ENCODE data around the gene RAD51B. TPM values are rescaled to one million over a fixed set of nuclear protein-coding genes. Genes with fewer than 3 reads are reported as not detected.
"Not testable (repeated sequence)": the region's sequence is repeated elsewhere in the genome, so short reads cannot be mapped to it uniquely, and the experiment has no call there.

The RAD51B gene
- total RNA-seq, 1 donor from 2014 or later: 8.9 TPM

- DNase-seq (ENCODE audit: low read depth in 2 of 2): no peak
Measured at GRCh38 chr14:68658943-68659931, 839.7 kb downstream of the RAD51B start.

GRCh38 chr14:68660495-68660894 lies 840.9 kb downstream of the RAD51B start:
- DNase-seq (ENCODE audit: low read depth in 2 of 2): no peak

GRCh38 chr14:68661226-68662225 lies 841.9 kb downstream of the RAD51B start:
- DNase-seq (ENCODE audit: low read depth in 2 of 2): no peak

- DNase-seq (ENCODE audit: low read depth in 2 of 2): no peak
Measured at GRCh38 chr14:68662392-68662791, 842.8 kb downstream of the RAD51B start.

GRCh38 chr14:68662826-68663225 lies 843.2 kb downstream of the RAD51B start:
- not testable (repeated sequence) for DNase-seq (ENCODE audit: low read depth in 2 of 2)

- no peak for DNase-seq (ENCODE audit: low read depth in 2 of 2)
Measured at GRCh38 chr14:68663385-68664076, 844.0 kb downstream of the RAD51B start.

GRCh38 chr14:68664225-68664681 lies 844.7 kb downstream of the RAD51B start:
- DNase-seq (ENCODE audit: low read depth in 2 of 2): no peak

GRCh38 chr14:68665131-68665530 lies 845.6 kb downstream of the RAD51B start:
- peak in 1 of 2 donors; percentile 79 for DNase-seq (ENCODE audit: low read depth in 2 of 2)

GRCh38 chr14:68665792-68666204 lies 846.2 kb downstream of the RAD51B start:
- DNase-seq (ENCODE audit: low read depth in 2 of 2): no peak

GRCh38 chr14:68666236-68666635 lies 846.7 kb downstream of the RAD51B start:
- peak; percentile 46 to 72 for DNase-seq (ENCODE audit: low read depth in 2 of 2)

GRCh38 chr14:68666899-68667298 lies 847.3 kb downstream of the RAD51B start:
- no peak for DNase-seq (ENCODE audit: low read depth in 2 of 2)

GRCh38 chr14:68667313-68667791 lies 847.8 kb downstream of the RAD51B start:
- DNase-seq (ENCODE audit: low read depth in 2 of 2): no peak

- no peak for DNase-seq (ENCODE audit: low read depth in 2 of 2)
Measured at GRCh38 chr14:68668028-68668427, 848.4 kb downstream of the RAD51B start.

GRCh38 chr14:68668531-68668930 lies 849.0 kb downstream of the RAD51B start:
- DNase-seq (ENCODE audit: low read depth in 2 of 2): no peak

- DNase-seq (ENCODE audit: low read depth in 2 of 2): no peak
Measured at GRCh38 chr14:68669111-68669511, 849.5 kb downstream of the RAD51B start.

- DNase-seq (ENCODE audit: low read depth in 2 of 2): peak in 1 of 2 donors; percentile 97
Measured at GRCh38 chr14:68669603-68670358, 850.2 kb downstream of the RAD51B start.

- DNase-seq (ENCODE audit: low read depth in 2 of 2): peak in 1 of 2 donors; percentile 68
Measured at GRCh38 chr14:68670359-68670715, 850.8 kb downstream of the RAD51B start.

GRCh38 chr14:68671909-68672308 lies 852.3 kb downstream of the RAD51B start:
- DNase-seq (ENCODE audit: low read depth in 2 of 2): peak in 1 of 2 donors; percentile 88

- peak; percentile 25 to 85 for DNase-seq (ENCODE audit: low read depth in 2 of 2)
Measured at GRCh38 chr14:68672609-68673285, 853.2 kb downstream of the RAD51B start.

- DNase-seq (ENCODE audit: low read depth in 2 of 2): no peak
Measured at GRCh38 chr14:68673464-68673863, 853.9 kb downstream of the RAD51B start.

All from lung microvascular endothelial cell (primary cell).